DMS114 treated with DMSO at 0.1 percent for 48 hours (cell line): ENCODE results near the gene GRK6.

Experiments
- DNase-seq: peaks from one replicate; lab custom pipeline; 2025; ENCODE audit not compliant: unreplicated experiment; lab: John Stamatoyannopoulos, UW

Gene GRK6

GRCh38 chr5:177452688-177453638 lies 26.5 kb downstream of the GRK6 start:
- DNase-seq, result no peak

GRCh38 chr5:177453852-177454396 lies 27.4 kb downstream of the GRK6 start:
- DNase-seq, result no peak

GRCh38 chr5:177454397-177455035 lies 28.0 kb downstream of the GRK6 start:
- peak; percentile 76 for DNase-seq

- peak; percentile 62 for DNase-seq
These were observed 28.7 kb downstream of the GRK6 start for GRCh38 chr5:177455036-177455660.

GRCh38 chr5:177455661-177456590 lies 29.4 kb downstream of the GRK6 start:
- peak; percentile 84 for DNase-seq

GRCh38 chr5:177456591-177456964 lies 30.1 kb downstream of the GRK6 start:
- no peak for DNase-seq

GRCh38 chr5:177456976-177457851 lies 30.7 kb downstream of the GRK6 start:
- DNase-seq, result peak; percentile 95

GRCh38 chr5:177457852-177458681 lies 31.6 kb downstream of the GRK6 start:
- no peak for DNase-seq

GRCh38 chr5:177458912-177459350 lies 32.5 kb downstream of the GRK6 start:
- no peak for DNase-seq

GRCh38 chr5:177459357-177459756 lies 32.9 kb downstream of the GRK6 start:
- DNase-seq, result no peak

GRCh38 chr5:177459819-177460628 lies 33.5 kb downstream of the GRK6 start:
- DNase-seq, result no peak

GRCh38 chr5:177462021-177462670 lies 35.7 kb downstream of the GRK6 start:
- DNase-seq, result no peak

- no peak for DNase-seq
These were observed 38.6 kb downstream of the GRK6 start for GRCh38 chr5:177465044-177465443.

GRCh38 chr5:177466861-177467260 lies 40.4 kb downstream of the GRK6 start:
- DNase-seq, result no peak

GRCh38 chr5:177467436-177467835 lies 41.0 kb downstream of the GRK6 start:
- no peak for DNase-seq

- no peak for DNase-seq
These were observed 41.8 kb downstream of the GRK6 start for GRCh38 chr5:177468329-177468684.
